Activated naive CD4-positive, alpha-beta T cell treated with anti-CD3 and anti-CD28 coated beads, Interleukin-2, amount 10 ng/mL, durations not matched to agents 7 days and 5 days (primary cell): Measurements from ENCODE around the gene ICAM4.
"Not testable (repeated sequence)": the region's sequence is repeated elsewhere in the genome, so short reads cannot be mapped to it uniquely, and the experiment has no call there.

Experiments
- CTCF ChIA-PET: fragments of 350-600 bp; sonication (Branson Sonifier 250); formaldehyde crosslinking; loops from one replicate; lab custom pipeline; 2021; ENCODE audit warnings: antibody characterized with exemption; lab: Charles Lee
- DNase-seq: peaks from one replicate; pipeline ENCODE4 v3.0.0-alpha.2; 2020
- H3K27ac Mint-ChIP-seq: one replicate; pipeline ENCODE4 v1.8.0; 2021; ENCODE audit warnings: mild to moderate bottlenecking, moderate library complexity, mixed read lengths
- H3K27me3 Mint-ChIP-seq: one replicate; pipeline ENCODE4 v1.8.0; 2021; ENCODE audit warnings: mild to moderate bottlenecking, mixed read lengths
- H3K36me3 Mint-ChIP-seq: one replicate; pipeline ENCODE4 v1.8.0; 2021; ENCODE audit warnings: mixed read lengths
- H3K4me1 Mint-ChIP-seq: one replicate; pipeline ENCODE4 v1.8.0; 2021; ENCODE audit warnings: mixed read lengths
- H3K4me3 Mint-ChIP-seq: one replicate; pipeline ENCODE4 v1.8.0; 2021; ENCODE audit warnings: mild to moderate bottlenecking, moderate library complexity, mixed read lengths
- H3K9me3 Mint-ChIP-seq: one replicate; pipeline ENCODE4 v1.8.0; 2021; ENCODE audit warnings: mixed read lengths

Gene ICAM4

DNA sequence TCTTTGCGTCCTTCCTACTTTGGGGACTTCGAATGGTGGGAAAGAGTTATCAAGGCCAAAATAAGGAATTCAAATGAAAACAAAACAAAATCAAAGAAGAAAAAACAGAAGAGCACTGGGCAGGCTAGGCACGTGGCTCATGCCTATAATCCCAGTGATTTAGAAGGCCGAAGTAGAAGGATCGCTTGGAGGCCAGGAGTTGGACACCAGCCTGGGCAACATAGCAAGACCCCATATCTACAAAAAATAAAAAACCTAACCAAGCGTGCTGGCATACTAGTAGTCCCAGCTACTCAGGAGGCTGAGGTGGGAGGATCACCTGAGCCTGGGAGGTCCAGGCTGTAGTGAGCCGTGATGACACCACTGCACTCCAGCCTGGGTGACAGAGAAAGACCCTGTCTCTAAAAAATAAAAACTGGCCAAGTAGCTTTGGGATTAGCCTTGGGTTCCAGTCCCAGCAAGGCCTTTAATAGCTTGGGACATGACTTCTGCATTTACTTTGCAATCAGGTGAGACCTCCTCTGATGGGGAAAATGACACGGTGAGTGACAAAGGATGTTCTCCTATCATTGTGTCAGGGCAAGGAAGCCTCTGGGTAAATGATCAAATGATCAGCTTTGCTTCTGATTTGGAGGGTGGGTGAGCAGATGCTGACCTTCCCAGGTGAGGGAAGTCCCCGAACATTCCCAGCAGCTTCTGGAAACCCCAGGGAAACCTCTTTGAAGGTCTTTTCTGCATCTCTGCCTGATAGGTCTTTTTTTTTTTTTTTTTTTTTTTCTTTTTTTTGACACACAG, 8.8 kb upstream of the ICAM4 start:
- no peaks in the 10 kb centered on the region for H3K9me3 Mint-ChIP-seq
- H3K27ac Mint-ChIP-seq: no peak overlapping the region
- no peak for DNase-seq
- peaks cover 28% of the 10 kb centered on the region for H3K36me3 Mint-ChIP-seq
- H3K4me3 Mint-ChIP-seq: no peak overlapping the region
- peaks cover 25% of the 10 kb centered on the region for H3K4me1 Mint-ChIP-seq
- H3K27me3 Mint-ChIP-seq: no peaks in the 10 kb centered on the region
- CTCF ChIA-PET: interaction anchor here (0.6 to 0.8 kb wide), 3 partner anchors 19 to 111 kb away, joined by 3 read pairs; no protein-coding TSS in a partner anchor

DNA sequence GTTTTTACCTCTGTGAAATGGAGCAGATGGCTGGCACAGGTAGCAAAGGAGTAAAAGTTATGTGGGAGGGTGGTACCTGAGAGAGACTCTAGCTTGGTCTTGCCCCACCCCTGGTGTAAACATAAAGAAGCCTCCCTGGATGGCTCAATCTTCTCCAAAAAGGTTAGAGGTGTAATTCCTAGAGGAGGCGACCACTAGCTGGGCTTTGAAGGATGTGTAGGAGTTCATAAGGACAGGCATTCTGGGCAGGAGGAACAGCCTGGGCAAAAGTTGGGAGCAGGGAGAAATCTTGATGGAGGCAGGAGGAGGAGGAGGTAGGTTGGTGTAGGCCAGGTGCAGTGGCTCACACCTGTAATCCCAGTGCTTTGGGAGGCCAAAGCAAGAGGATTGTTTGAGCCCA, 7.8 kb upstream of the ICAM4 start:
- Mint-ChIP-seq H3K9me3 (no peaks in the 10 kb centered on the region), H3K4me3 (no peak overlapping the region), H3K27ac (no peak overlapping the region), H3K36me3 (peaks cover 34% of the 10 kb centered on the region), H3K4me1 (peaks cover 24% of the 10 kb centered on the region), H3K27me3 (no peaks in the 10 kb centered on the region)
- CTCF ChIA-PET: interaction anchor here (0.7 to 2.8 kb wide), 2 partner anchors 9 to 20 kb away, joined by 3 to 15 read pairs; partner anchors contain the start of gene ICAM1
- DNase-seq: no peak

DNA sequence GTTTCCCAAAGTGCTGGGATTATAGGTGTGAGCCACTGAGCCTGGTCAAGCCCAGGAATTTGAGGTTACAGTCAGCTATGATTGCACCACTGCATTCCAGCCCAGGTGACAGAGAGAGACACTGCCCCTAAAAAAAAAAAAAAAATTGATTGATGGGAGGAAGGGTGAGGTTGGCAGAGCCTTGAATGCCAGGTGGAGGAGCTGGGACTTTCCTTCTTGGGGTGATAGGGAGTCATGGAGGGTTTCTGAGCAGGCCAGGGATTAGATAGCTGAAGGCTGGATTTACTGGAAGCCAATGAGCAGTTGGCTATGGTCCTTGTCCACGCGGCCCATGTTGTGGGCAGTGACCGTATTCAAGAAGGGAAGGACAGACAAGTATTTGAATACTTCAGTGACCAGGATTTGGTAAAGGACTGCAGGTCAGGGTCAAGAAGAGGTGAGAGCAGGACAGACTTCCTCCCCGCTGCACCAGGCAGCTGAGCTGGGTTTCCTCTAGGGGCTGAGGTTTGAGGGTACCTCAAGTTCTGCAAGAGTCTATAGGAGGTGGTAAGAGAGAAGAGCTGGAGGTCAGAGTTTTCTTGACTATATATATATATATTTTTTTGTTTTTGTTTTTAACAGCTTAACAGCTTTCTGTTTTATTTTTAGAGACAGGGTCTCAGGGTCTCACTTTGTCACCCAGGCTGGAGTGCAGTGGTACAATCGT, 6.9 kb upstream of the ICAM4 start:
- Mint-ChIP-seq H3K9me3 (no peaks in the 10 kb centered on the region), H3K27me3 (no peaks in the 10 kb centered on the region), H3K27ac (peak overlapping the region; percentile 46), H3K36me3 (peaks cover 37% of the 10 kb centered on the region), H3K4me1 (peaks cover 19% of the 10 kb centered on the region), H3K4me3 (no peak overlapping the region)
- no peak for DNase-seq
- CTCF ChIA-PET: interaction anchor here (0.6 to 2.8 kb wide), 4 partner anchors 10 to 130 kb away, joined by 3 to 15 read pairs (median 3); partner anchors contain the start of gene ICAM1

DNA sequence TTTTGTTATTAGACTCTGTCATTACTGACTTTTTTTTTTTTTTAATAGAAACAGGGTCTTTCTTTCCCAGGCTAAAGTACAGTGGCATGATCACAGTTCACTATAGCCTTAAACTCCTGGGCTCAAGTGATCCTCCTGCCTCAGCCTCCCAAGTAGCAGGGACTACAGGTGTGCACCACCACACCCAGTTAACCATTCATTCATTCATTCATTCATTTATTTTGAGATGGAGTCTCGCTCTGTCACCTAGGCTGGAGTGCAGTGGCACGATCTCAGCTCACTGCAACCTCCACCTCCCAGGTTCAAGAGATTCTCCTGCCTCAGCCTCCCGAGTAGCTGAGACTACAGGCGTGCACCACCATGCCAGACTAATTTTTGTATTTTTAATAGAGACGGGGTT, 4.7 kb upstream of the ICAM4 start:
- H3K9me3 Mint-ChIP-seq, H3K27me3 Mint-ChIP-seq, H3K4me3 Mint-ChIP-seq, CTCF ChIA-PET, DNase-seq, H3K27ac Mint-ChIP-seq: not testable (repeated sequence)
- Mint-ChIP-seq H3K4me1 (peaks cover 39% of the 10 kb centered on the region), H3K36me3 (peaks cover 49% of the 10 kb centered on the region)

DNA sequence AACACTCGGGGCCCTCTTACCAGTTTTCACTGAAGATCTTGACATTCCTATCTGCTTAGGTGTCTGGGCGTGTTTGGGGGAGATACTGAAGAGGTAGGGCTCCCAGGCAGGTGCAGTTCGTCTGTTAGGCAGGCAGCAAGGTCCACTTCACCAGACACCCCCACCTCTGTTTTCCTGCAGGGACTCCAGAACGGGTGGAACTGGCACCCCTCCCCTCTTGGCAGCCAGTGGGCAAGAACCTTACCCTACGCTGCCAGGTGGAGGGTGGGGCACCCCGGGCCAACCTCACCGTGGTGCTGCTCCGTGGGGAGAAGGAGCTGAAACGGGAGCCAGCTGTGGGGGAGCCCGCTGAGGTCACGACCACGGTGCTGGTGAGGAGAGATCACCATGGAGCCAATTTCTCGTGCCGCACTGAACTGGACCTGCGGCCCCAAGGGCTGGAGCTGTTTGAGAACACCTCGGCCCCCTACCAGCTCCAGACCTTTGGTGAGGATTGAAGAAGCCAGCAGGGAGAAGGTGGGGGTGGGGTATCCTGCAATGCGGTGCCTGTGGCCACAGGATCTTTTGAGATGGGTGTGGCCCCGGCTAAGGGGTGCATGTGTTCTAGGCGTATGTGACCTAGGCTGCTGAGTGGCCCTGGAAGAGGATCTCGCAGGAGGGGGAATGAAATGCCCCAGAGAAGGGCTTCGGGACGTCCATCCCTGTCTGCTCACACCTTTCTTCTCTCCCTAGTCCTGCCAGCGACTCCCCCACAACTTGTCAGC, 3.3 kb upstream of the ICAM4 start:
- Mint-ChIP-seq H3K27ac (no peak overlapping the region), H3K9me3 (no peaks in the 10 kb centered on the region), H3K4me3 (no peak overlapping the region), H3K27me3 (peaks cover 22% of the 10 kb centered on the region), H3K4me1 (peaks cover 49% of the 10 kb centered on the region), H3K36me3 (peaks cover 47% of the 10 kb centered on the region)
- DNase-seq: no peak
- CTCF ChIA-PET: no interaction called here

DNA sequence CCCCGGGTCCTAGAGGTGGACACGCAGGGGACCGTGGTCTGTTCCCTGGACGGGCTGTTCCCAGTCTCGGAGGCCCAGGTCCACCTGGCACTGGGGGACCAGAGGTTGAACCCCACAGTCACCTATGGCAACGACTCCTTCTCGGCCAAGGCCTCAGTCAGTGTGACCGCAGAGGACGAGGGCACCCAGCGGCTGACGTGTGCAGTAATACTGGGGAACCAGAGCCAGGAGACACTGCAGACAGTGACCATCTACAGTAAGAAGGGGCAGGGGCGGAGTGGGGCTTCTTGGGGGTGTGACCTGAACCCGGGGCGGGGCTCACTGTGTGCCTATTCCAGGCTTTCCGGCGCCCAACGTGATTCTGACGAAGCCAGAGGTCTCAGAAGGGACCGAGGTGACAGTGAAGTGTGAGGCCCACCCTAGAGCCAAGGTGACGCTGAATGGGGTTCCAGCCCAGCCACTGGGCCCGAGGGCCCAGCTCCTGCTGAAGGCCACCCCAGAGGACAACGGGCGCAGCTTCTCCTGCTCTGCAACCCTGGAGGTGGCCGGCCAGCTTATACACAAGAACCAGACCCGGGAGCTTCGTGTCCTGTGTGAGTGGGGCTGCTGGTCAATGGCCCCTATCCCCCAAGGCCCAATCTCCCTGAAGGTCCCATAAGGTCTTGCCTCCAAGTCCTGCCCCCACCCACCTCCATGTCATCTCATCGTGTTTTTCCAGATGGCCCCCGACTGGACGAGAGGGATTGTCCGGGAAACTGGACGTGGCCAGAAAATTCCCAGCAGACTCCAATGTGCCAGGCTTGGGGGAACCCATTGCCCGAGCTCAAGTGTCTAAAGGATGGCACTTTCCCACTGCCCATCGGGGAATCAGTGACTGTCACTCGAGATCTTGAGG, 2.4 kb upstream of the ICAM4 start:
- Mint-ChIP-seq H3K27me3 (peaks cover 30% of the 10 kb centered on the region), H3K9me3 (no peaks in the 10 kb centered on the region), H3K4me1 (peaks cover 54% of the 10 kb centered on the region), H3K27ac (no peak overlapping the region), H3K36me3 (peaks cover 42% of the 10 kb centered on the region), H3K4me3 (no peak overlapping the region)
- CTCF ChIA-PET: interaction anchor here (0.9 to 1.0 kb wide), 2 partner anchors 25 to 106 kb away, joined by 3 read pairs; no protein-coding TSS in a partner anchor
- no peak for DNase-seq

DNA sequence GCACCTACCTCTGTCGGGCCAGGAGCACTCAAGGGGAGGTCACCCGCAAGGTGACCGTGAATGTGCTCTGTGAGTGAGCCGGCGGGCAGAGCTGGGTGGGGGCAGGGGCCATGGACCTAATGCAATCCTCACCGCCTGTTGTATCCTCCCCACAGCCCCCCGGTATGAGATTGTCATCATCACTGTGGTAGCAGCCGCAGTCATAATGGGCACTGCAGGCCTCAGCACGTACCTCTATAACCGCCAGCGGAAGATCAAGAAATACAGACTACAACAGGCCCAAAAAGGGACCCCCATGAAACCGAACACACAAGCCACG, 1.8 kb upstream of the ICAM4 start:
- no peak for DNase-seq
- CTCF ChIA-PET: interaction anchor here (0.9 to 1.3 kb wide), 3 partner anchors 25 to 106 kb away, joined by 3 to 5 read pairs (median 3); no protein-coding TSS in a partner anchor
- Mint-ChIP-seq H3K27me3 (peaks cover 36% of the 10 kb centered on the region), H3K9me3 (no peaks in the 10 kb centered on the region), H3K4me1 (peaks cover 50% of the 10 kb centered on the region), H3K27ac (no peak overlapping the region), H3K4me3 (no peak overlapping the region), H3K36me3 (peaks cover 37% of the 10 kb centered on the region)

DNA sequence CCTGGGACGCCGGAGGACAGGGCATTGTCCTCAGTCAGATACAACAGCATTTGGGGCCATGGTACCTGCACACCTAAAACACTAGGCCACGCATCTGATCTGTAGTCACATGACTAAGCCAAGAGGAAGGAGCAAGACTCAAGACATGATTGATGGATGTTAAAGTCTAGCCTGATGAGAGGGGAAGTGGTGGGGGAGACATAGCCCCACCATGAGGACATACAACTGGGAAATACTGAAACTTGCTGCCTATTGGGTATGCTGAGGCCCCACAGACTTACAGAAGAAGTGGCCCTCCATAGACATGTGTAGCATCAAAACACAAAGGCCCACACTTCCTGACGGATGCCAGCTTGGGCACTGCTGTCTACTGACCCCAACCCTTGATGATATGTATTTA, 1.4 kb upstream of the ICAM4 start:
- no peak for DNase-seq
- Mint-ChIP-seq H3K27ac (no peak overlapping the region), H3K9me3 (no peaks in the 10 kb centered on the region), H3K4me3 (no peak overlapping the region), H3K27me3 (peaks cover 41% of the 10 kb centered on the region), H3K4me1 (peaks cover 52% of the 10 kb centered on the region), H3K36me3 (peaks cover 37% of the 10 kb centered on the region)
- CTCF ChIA-PET: interaction anchor here (1.0 to 1.3 kb wide), 2 partner anchors 104 to 105 kb away, joined by 3 to 5 read pairs; no protein-coding TSS in a partner anchor

DNA sequence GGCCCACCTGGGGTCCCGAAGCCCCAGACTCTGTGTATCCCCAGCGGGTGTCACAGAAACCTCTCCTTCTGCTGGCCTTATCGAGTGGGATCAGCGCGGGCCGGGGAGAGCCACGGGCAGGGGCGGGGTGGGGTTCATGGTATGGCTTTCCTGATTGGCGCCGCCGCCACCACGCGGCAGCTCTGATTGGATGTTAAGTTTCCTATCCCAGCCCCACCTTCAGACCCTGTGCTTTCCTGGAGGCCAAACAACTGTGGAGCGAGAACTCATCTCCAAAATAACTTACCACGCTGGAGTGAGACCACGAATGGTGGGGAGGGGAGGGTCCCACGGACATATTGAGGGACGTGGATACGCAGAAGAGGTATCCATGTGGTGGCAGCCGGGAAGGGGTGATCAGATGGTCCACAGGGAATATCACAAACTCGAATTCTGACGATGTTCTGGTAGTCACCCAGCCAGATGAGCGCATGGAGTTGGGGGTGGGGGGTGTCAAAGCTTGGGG, 2.0 kb downstream of the ICAM4 start:
- Mint-ChIP-seq H3K9me3 (peaks cover 2% of the 10 kb centered on the region), H3K36me3 (peaks cover 44% of the 10 kb centered on the region), H3K27ac (no peak overlapping the region), H3K4me3 (peak overlapping the region; percentile 59), H3K27me3 (peaks cover 74% of the 10 kb centered on the region), H3K4me1 (peaks cover 79% of the 10 kb centered on the region)
- peak; percentile 56 for DNase-seq
- CTCF ChIA-PET: interaction anchor here (0.8 to 2.0 kb wide), 7 partner anchors 18 to 132 kb away, joined by 3 to 18 read pairs (median 4); partner anchors contain the start of genes ICAM1 and PDE4A

DNA sequence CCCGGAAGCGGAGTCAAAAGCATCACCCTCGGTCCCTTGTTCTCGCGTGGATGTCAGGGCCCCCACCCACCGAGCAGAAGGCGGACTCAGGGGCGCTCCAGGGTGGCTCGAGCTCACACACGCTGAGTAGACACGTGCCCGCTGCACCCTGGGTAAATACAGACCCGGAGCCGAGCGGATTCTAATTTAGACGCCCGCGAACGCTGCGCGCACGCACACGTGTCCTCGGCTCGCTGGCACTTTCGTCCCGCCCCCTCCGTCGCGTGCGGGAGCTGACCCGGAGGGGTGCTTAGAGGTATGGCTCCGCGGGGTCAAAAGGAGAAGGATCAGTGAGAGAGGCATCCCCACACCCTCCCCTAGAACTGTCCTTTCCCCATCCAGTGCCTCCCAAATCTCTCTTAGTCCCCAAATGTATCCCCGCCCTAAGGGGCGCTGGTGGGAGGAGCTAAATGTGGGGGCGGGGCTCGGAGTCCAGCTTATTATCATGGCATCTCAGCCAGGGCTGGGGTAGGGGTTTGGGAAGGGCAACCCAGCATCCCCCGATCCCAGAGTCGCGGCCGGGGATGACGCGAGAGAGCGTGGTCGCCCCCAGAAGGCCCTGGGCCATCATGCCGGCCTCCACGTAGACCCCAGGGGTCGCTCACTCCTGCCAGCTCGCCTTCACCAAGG, 2.5 kb downstream of the ICAM4 start:
- peaks cover 39% of the 10 kb centered on the region for H3K36me3 Mint-ChIP-seq
- DNase-seq: peak; percentile 74
- H3K9me3 Mint-ChIP-seq: peaks cover 2% of the 10 kb centered on the region
- peaks cover 80% of the 10 kb centered on the region for H3K27me3 Mint-ChIP-seq
- peaks cover 80% of the 10 kb centered on the region for H3K4me1 Mint-ChIP-seq
- H3K4me3 Mint-ChIP-seq: peak overlapping the region; percentile 59
- H3K27ac Mint-ChIP-seq: no peak overlapping the region
- CTCF ChIA-PET: interaction anchor here (0.8 to 2.0 kb wide), 6 partner anchors 19 to 131 kb away, joined by 3 to 18 read pairs (median 4); partner anchors contain the start of genes ICAM1 and PDE4A

DNA sequence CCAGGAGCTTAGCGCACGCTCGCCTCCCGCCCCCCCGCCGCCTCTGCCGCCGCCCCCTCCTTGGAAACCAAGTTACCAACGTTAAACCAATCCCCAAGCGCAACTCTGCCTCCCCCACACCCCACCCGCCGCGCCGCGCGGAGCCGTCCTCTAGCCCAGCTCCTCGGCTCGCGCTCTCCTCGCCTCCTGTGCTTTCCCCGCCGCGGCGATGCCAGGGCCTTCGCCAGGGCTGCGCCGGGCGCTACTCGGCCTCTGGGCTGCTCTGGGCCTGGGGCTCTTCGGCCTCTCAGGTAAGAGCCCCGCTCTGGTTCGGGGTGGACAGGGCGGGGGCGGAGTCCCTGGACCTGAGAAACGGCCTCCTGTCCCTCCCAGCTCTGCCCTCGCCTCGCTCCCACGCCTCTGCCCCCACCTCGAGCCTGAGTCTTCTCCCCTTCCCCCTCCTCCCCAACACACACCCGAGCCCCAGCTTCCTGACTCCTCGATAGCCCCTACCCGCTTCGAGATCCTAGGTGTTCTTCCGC, 3.1 kb downstream of the ICAM4 start, which contains the start of gene ICAM5:
TSS of gene ICAM5 (plus strand) at position 117 of the 521 bp plus-strand sequence. CDS start at position 209, 92 bp downstream.
- Mint-ChIP-seq H3K9me3 (peaks cover 2% of the 10 kb centered on the region), H3K4me3 (peak within 1 kb of the TSS; percentile 68), H3K27ac (peak within 1 kb of the TSS; percentile 76), H3K4me1 (peaks cover 85% of the 10 kb centered on the region), H3K27me3 (peaks cover 86% of the 10 kb centered on the region), H3K36me3 (peaks cover 33% of the 10 kb centered on the region)
- DNase-seq: peak; percentile 52
- CTCF ChIA-PET: interaction anchor here (1.3 to 2.0 kb wide), 4 partner anchors 19 to 131 kb away, joined by 3 to 18 read pairs (median 6); partner anchors contain the start of genes ICAM1 and PDE4A

DNA sequence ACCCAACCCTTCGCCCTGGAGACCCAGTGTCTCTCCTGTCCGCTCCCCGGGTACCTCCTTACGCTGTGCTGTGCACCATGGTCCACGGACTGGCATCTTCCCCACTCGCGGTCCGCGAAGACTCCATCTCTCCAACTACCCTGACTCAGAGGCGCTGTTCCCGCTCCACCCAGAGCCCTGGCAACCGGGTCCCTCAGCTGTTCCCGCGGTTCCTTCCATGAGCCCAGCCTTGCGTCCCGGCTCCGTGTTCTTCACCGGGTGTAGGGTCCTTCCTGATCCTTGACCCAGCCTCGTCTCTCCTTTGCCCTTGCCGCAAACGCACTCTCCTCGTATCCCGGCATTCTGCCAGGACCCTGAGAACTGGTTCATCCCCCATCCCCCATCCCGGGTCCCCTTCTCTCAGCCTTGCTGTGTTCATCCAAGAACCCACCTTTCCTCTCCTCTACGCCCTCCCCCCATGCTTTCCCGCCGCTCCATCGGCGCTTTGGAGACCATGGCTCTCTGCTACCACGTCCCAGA, 3.7 kb downstream of the ICAM4 start:
- H3K4me3 Mint-ChIP-seq: peak overlapping the region; percentile 68
- H3K27ac Mint-ChIP-seq: peak overlapping the region; percentile 76
- peaks cover 82% of the 10 kb centered on the region for H3K4me1 Mint-ChIP-seq

More for the DNA sequence above, 3.7 kb downstream of the ICAM4 start:
- Mint-ChIP-seq H3K27me3 (peaks cover 91% of the 10 kb centered on the region), H3K36me3 (peaks cover 28% of the 10 kb centered on the region), H3K9me3 (peaks cover 2% of the 10 kb centered on the region)
- peak; percentile 33 for DNase-seq
- CTCF ChIA-PET: interaction anchor here (0.5 to 2.0 kb wide), 3 partner anchors 20 to 265 kb away, joined by 3 to 18 read pairs (median 5); partner anchors contain the start of gene ICAM1
